Right lobe of liver (tissue), 6 donors: ENCODE measurements around the gene CHTF8. TPM values are rescaled to one million over a fixed set of nuclear protein-coding genes. Genes with fewer than 3 reads are reported as not detected.
A peak's percentile ranks its signal among the peaks of the same experiment; 100 is the strongest.

Source experiments
- ATAC-seq, 4 donors: fragments of 200-7000 bp; cut with Tn5 transposase; one replicate each; pipeline ENCODE4 v1.9.1; 2020; ENCODE audit warnings: mild to moderate bottlenecking in 4 of 4, moderate library complexity in 4 of 4
- DNase-seq, 3 donors: peaks; one replicate each; pipeline ENCODE4 v3.0.0-alpha.2; 2020
- H3K27ac ChIP-seq, 3 donors: fragments of 200-600 bp; one replicate each; pipeline ENCODE4 v1.8.0; 2022
- H3K27me3 ChIP-seq, 2 donors: fragments of 200-600 bp; one replicate each; pipeline ENCODE4 v1.8.0; 2022
- H3K36me3 ChIP-seq, 4 donors: fragments of 200-600 bp; sonication (generic) in 1 of 4; one replicate each; pipeline versions ENCODE4 v1.5.1 to v1.8.0; 2017 to 2022; ENCODE audit warnings: control low read depth in 1 of 4
- H3K4me1 ChIP-seq, 4 donors: fragments of 200-600 bp; sonication (generic) in 1 of 4; one replicate each; pipeline versions ENCODE4 v1.5.1 to v1.8.0; 2017 to 2022; ENCODE audit warnings: control low read depth in 1 of 4
- H3K4me3 ChIP-seq, 3 donors: fragments of 200-600 bp; one replicate each; pipeline ENCODE4 v1.8.0; 2022
- H3K9me3 ChIP-seq, 4 donors: fragments of 200-600 bp; sonication (generic) in 1 of 4; one replicate each; pipeline versions ENCODE4 v1.5.1 to v1.8.0; 2017 to 2022; ENCODE audit warnings: control low read depth in 1 of 4
- POLR2A ChIP-seq: fragments of 450-650 bp; IDR thresholded peaks from one replicate; pipeline ENCODE4 v1.6.1; 2017; ENCODE audit warnings: antibody characterized with exemption, mild to moderate bottlenecking
- WGBS: methylation state at CpG from one replicate; pipeline ENCODE4 v1.1.6; 2018; ENCODE audit warnings: low coverage, low lambda C conversion rate; ENCODE audit not compliant: insufficient coverage; ENCODE audit errors: missing lambda C conversion rate; 5-methylcytosine and 5-hydroxymethylcytosine counted together
- intact Hi-C, 2 donors: fragments of 100-400 bp; cut with DNase I; formaldehyde crosslinking; loops; one replicate each; pipeline versions ENCODE4 v1.11.2 to v1.14.1; 2022
- total RNA-seq, 6 experiments: library from RNA; depleted of rRNA in 2 of 6; stranded (reverse); fragments of >200 nt in 2 of 6; fragmentation: NEBNext Ultra II Directional in 3 of 6; extraction: Animal tissue kit (Norgen Biotek cat#: 25700) in 3 of 6; gene quantifications; one replicate each; pipeline versions ENCODE4 v1.1.0 to v1.2.4, GENCODE V29; 2016 to 2023
- TF ChIP-seq, protein P1 (sequence below), 4 donors: fragments of 200-600 bp in 3 of 4; fragments of 450-650 bp in 1 of 4; IDR thresholded peaks; one replicate each; pipeline versions ENCODE4 v1.5.1 to v1.8.0; 2016 to 2022; ENCODE audit warnings: antibody characterized with exemption in 4 of 4, mild to moderate bottlenecking in 2 of 4
- donor health status: DM: no; HTN: yes; CAD: no.
- donor health status: DM: no; HTN: no; CAD: no.
- donor health status: DM: no; HTN: no; CAD: no.
- donor health status: DM: no; HTN: yes; CAD: no.
- donor health status: DM: no; HTN: yes; CAD: no.

The CHTF8 gene
- total RNA-seq, 6 experiments from 2014 or later, result 56.6 to 78.3 (median 65.4) TPM

- intact Hi-C loops, result loop anchor here in 1 of 2 donors (5.0 kb wide), 1 partner anchor 222 kb away; no protein-coding TSS in a partner anchor
- Histone ChIP-seq H3K4me1 (peaks cover 0 to 32% (median 8%) of the 10 kb centered on the region in 4 donors), H3K4me3 (no peak overlapping the region), H3K9me3 (no peaks in the 10 kb centered on the region), H3K36me3 (peaks cover 0 to 9% (median 4%) of the 10 kb centered on the region in 4 donors), H3K27ac (no peak overlapping the region), H3K27me3 (no peaks in the 10 kb centered on the region)
- TF ChIP-seq, protein P1, sequence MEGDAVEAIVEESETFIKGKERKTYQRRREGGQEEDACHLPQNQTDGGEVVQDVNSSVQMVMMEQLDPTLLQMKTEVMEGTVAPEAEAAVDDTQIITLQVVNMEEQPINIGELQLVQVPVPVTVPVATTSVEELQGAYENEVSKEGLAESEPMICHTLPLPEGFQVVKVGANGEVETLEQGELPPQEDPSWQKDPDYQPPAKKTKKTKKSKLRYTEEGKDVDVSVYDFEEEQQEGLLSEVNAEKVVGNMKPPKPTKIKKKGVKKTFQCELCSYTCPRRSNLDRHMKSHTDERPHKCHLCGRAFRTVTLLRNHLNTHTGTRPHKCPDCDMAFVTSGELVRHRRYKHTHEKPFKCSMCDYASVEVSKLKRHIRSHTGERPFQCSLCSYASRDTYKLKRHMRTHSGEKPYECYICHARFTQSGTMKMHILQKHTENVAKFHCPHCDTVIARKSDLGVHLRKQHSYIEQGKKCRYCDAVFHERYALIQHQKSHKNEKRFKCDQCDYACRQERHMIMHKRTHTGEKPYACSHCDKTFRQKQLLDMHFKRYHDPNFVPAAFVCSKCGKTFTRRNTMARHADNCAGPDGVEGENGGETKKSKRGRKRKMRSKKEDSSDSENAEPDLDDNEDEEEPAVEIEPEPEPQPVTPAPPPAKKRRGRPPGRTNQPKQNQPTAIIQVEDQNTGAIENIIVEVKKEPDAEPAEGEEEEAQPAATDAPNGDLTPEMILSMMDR (IDR thresholded peaks at IDR 0.05), result peak; percentile 62 to 76 (median 66)
- TF ChIP-seq POLR2A, result no peak
- ATAC-seq (peak; percentile 54 to 68 (median 60)), DNase-seq (no peak)
- 33% methylated on average over 1 of the region's 3 CpGs for WGBS
Measured at GRCh38 chr16:69123910-69124309, 8.5 kb downstream of the CHTF8 start.

DNA sequence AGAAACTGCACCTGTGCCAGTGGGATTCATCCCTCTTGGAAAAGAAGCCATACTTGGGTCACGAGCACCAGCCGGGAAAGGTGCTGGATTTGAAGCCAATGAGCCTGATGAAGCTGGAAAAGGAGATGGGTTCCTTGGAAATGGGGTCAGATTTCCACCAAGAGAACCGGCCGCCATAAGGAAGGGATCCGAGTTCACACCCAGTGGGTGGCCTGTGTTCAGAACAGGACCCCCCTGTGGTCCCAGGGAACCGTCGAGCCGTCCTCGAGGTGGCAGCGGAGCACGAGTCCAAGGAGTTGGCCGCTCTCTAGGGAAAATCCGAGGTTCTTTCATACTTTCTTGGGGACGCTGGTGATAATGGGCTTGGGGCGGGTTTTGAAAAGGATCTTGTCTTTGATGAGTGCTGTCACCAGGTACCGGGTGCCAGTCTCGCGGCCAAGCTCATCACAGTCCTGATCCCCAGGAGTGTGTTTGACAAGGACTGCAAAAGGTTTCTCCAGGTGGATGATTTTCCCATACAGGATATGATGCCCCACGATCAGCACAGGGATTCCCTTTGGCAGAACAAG lies 12.2 kb downstream of the CHTF8 start:
- Histone ChIP-seq H3K36me3 (peaks cover 0 to 9% (median 5%) of the 10 kb centered on the region in 4 donors), H3K4me3 (no peak overlapping the region), H3K27ac (peak overlapping the region in 1 of 3 donors; percentile 68), H3K27me3 (no peaks in the 10 kb centered on the region), H3K4me1 (peaks cover 0 to 30% (median 12%) of the 10 kb centered on the region in 4 donors), H3K9me3 (no peaks in the 10 kb centered on the region)
- DNase-seq, result peak in 1 of 3 donors; percentile 38
- ATAC-seq, result no peak
- 91% methylated on average over 4 of the region's 19 CpGs for WGBS
- TF ChIP-seq POLR2A, result no peak
- TF ChIP-seq, protein P1 (IDR thresholded peaks at IDR 0.05), result no peak
- intact Hi-C loops, result loop anchor here in 1 of 2 donors (5.0 kb wide), 1 partner anchor 218 kb away; no protein-coding TSS in a partner anchor

- intact Hi-C loops, result loop anchor here in 1 of 2 donors (10.0 kb wide), 1 partner anchor 275 kb away; the partner anchor contains the start of gene TANGO6
Measured at GRCh38 chr16:69119536-69119935, 12.9 kb downstream of the CHTF8 start.

DNA sequence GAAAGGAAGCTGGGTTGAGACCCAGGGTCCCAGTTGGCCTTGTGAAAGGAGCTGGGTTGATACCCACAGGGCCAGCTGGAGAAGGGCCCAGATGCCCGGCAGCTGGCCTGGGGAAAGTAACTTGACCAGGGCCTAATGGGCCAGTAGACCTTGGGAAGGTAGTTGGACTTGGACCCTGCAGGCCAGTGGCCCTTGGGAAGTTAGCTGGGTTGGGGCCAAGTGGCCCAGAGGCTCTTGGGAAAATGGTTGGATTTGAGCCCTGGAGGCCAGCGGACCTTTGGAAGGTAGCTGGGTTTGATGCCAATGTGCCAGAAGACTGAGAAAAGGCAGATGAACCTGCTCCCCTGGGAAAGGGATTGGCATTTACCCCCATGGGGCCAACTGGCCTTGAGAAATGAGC lies 13.4 kb downstream of the CHTF8 start:
- intact Hi-C loops, result loop anchor here in 1 of 2 donors (10.0 kb wide), 1 partner anchor 274 kb away; the partner anchor contains the start of gene TANGO6
- no peaks in the 10 kb centered on the region for H3K9me3 ChIP-seq
- peak overlapping the region in 2 of 3 donors; percentile 2 to 68 for H3K27ac ChIP-seq
- peak; percentile 76 to 91 (median 88) for DNase-seq
- ATAC-seq, result peak; percentile 93 to 95 (median 94)
- TF ChIP-seq POLR2A, result no peak
- TF ChIP-seq, protein P1 (IDR thresholded peaks at IDR 0.05), result no peak
- H3K36me3 ChIP-seq, result peaks cover 0 to 9% (median 5%) of the 10 kb centered on the region in 4 donors
- peaks cover 0 to 28% (median 12%) of the 10 kb centered on the region in 4 donors for H3K4me1 ChIP-seq
- H3K27me3 ChIP-seq, result no peaks in the 10 kb centered on the region
- no peak overlapping the region for H3K4me3 ChIP-seq
- 0% methylated on average over 1 of the region's 2 CpGs for WGBS

More at GRCh38 chr16:69119536-69119935, 12.9 kb downstream of the CHTF8 start:
- Histone ChIP-seq H3K4me3 (no peak overlapping the region), H3K27me3 (no peaks in the 10 kb centered on the region), H3K4me1 (peaks cover 0 to 30% (median 12%) of the 10 kb centered on the region in 4 donors), H3K27ac (peak overlapping the region in 2 of 3 donors; percentile 6 to 68), H3K9me3 (no peaks in the 10 kb centered on the region), H3K36me3 (peaks cover 0 to 9% (median 5%) of the 10 kb centered on the region in 4 donors)
- ATAC-seq, result peak in 3 of 4 donors; percentile 10 to 66 (median 23)
- DNase-seq, result peak in 2 of 3 donors; percentile 62 to 69
- WGBS, result no CpG with 5 or more reads among the region's 2 CpGs
- TF ChIP-seq POLR2A, result no peak
- TF ChIP-seq, protein P1 (IDR thresholded peaks at IDR 0.05), result no peak
